HG02678 (cell line): Measurements from ENCODE around the gene ADRM1.

Experiments used
- ATAC-seq: cut with Tn5 transposase; IDR thresholded peaks from one replicate; pipeline ENCODE4 v1.9.1; 2021; ENCODE audit warnings: mild to moderate bottlenecking, moderate library complexity; ENCODE audit not compliant: unreplicated experiment

ADRM1 gene

GRCh38 chr20:62280303-62280702, 22.5 kb upstream of the ADRM1 start:
- ATAC-seq, result no peak

GRCh38 chr20:62281161-62281933, 21.4 kb upstream of the ADRM1 start:
- ATAC-seq, result no peak

- ATAC-seq, result no peak
Observed at GRCh38 chr20:62282103-62282502, 20.7 kb upstream of the ADRM1 start.

- no peak for ATAC-seq
Observed at GRCh38 chr20:62282877-62283503, 19.8 kb upstream of the ADRM1 start.

GRCh38 chr20:62284448-62284847, 18.3 kb upstream of the ADRM1 start:
- ATAC-seq, result no peak

GRCh38 chr20:62285151-62285550, 17.6 kb upstream of the ADRM1 start:
- ATAC-seq, result no peak

- no peak for ATAC-seq
Observed at GRCh38 chr20:62285722-62286121, 17.1 kb upstream of the ADRM1 start.

- ATAC-seq, result no peak
Observed at GRCh38 chr20:62286493-62287064, 16.2 kb upstream of the ADRM1 start.

GRCh38 chr20:62287129-62287528, 15.7 kb upstream of the ADRM1 start:
- ATAC-seq, result no peak

GRCh38 chr20:62287759-62288534, 14.8 kb upstream of the ADRM1 start:
- no peak for ATAC-seq

- no peak for ATAC-seq
Observed at GRCh38 chr20:62288535-62289105, 14.2 kb upstream of the ADRM1 start.

- no peak for ATAC-seq
Observed at GRCh38 chr20:62289131-62289530, 13.7 kb upstream of the ADRM1 start.

GRCh38 chr20:62289898-62290297, 12.9 kb upstream of the ADRM1 start:
- no peak for ATAC-seq

- no peak for ATAC-seq
Observed at GRCh38 chr20:62291251-62292066, 11.3 kb upstream of the ADRM1 start.

- ATAC-seq, result no peak
Observed at GRCh38 chr20:62292108-62292507, 10.7 kb upstream of the ADRM1 start.

- no peak for ATAC-seq
Observed at GRCh38 chr20:62293111-62293784, 9.5 kb upstream of the ADRM1 start.

- no peak for ATAC-seq
Observed at GRCh38 chr20:62293946-62294345, 8.9 kb upstream of the ADRM1 start.

GRCh38 chr20:62294516-62294915, 8.3 kb upstream of the ADRM1 start:
- ATAC-seq, result no peak

- ATAC-seq, result no peak
Observed at GRCh38 chr20:62296724-62297448, 5.9 kb upstream of the ADRM1 start.
